ENCODE measurements around the gene COBL. TPM values are rescaled to one million over a fixed set of nuclear protein-coding genes. Genes with fewer than 3 reads are reported as not detected.

The COBL gene
- total RNA-seq, 1 donor, result not detected

GRCh38 chr7:51290304-51290637 lies 26.3 kb downstream of the COBL start:
- no peak for DNase-seq (ENCODE audit: low read depth)

DNA sequence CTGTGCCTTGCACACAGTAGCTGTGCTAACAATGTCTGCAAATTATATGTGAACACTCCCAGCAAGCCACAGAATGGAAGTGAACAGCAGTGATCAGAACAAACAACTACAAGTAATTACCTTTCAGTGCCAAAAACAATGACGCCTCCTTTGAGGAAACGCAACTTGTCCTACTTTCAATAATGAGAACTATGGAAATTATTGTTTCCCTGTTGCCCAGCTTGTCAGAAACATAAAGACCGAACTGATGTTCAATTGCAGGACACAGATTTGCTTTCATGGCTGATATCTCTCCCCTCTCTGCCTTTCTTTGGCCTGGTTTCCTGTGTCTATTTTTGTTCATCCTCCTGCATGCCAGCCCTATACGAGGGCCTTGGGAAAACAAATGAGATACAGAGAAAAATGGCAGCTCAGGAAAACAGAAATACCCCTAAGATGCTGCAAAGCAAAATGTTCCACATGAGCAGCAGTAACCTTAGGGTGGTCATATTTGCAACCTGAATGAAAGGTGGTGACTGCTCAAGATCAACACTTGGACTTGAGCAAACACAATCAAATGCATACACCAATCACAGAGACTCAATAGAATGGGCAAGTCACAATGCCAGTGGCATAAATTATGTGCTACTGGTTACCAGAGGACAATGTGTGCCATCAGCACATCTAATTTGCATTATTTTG lies 26.8 kb downstream of the COBL start:
- DNase-seq (ENCODE audit: low read depth), result no peak
- no peak overlapping the region for H3K4me3 ChIP-seq (ENCODE audit: low read depth, low read length)
- TF ChIP-seq, protein P1, sequence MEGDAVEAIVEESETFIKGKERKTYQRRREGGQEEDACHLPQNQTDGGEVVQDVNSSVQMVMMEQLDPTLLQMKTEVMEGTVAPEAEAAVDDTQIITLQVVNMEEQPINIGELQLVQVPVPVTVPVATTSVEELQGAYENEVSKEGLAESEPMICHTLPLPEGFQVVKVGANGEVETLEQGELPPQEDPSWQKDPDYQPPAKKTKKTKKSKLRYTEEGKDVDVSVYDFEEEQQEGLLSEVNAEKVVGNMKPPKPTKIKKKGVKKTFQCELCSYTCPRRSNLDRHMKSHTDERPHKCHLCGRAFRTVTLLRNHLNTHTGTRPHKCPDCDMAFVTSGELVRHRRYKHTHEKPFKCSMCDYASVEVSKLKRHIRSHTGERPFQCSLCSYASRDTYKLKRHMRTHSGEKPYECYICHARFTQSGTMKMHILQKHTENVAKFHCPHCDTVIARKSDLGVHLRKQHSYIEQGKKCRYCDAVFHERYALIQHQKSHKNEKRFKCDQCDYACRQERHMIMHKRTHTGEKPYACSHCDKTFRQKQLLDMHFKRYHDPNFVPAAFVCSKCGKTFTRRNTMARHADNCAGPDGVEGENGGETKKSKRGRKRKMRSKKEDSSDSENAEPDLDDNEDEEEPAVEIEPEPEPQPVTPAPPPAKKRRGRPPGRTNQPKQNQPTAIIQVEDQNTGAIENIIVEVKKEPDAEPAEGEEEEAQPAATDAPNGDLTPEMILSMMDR (IDR thresholded peaks at IDR 0.05; ENCODE audit: insufficient read depth, low read length), result no peak

More at GRCh38 chr7:51290304-51290637, 26.3 kb downstream of the COBL start:
- H3K4me3 ChIP-seq (ENCODE audit: low read depth, low read length), result no peak overlapping the region
- TF ChIP-seq, protein P1 (IDR thresholded peaks at IDR 0.05; ENCODE audit: insufficient read depth, low read length), result no peak

DNA sequence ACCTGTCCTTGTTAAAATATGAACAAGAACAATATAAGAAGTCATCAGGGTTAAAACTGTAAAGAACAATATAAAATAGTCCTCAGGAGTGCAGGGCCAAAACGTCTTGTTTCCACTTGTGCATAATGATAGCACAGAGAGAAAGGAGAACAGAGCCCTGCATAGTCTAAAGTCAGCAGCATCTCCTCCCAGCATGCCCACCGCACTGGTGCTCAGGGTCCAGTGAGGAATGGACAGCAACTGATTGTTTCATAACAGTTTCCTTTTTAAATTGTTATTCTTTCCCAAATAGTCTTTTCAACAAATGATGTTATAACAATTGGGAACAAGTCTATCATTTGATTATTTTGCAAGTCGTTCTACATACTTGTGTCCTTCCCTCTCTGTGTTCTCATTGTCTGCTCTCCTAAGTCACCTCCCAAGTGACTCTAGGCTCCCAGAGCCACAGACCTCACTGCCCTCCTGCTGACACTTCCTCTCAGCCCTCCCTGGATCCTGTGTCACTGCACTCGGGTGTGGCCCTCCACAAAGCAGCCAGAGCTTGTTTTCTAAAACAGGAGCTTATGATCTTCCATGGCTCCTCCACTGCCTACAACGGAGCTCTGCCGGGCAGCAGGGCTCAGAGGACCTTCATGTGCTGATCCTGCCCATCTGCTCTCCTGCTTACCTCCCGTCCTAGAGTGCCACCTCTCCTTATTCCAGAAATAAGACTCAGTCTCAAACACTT lies 27.6 kb downstream of the COBL start:
- TF ChIP-seq, protein P1 (IDR thresholded peaks at IDR 0.05; ENCODE audit: insufficient read depth, low read length), result no peak
- no peak for DNase-seq (ENCODE audit: low read depth)
- H3K4me3 ChIP-seq (ENCODE audit: low read depth, low read length), result no peak overlapping the region

GRCh38 chr7:51286401-51286800 lies 30.2 kb downstream of the COBL start:
- DNase-seq (ENCODE audit: low read depth), result no peak
- TF ChIP-seq, protein P1 (IDR thresholded peaks at IDR 0.05; ENCODE audit: insufficient read depth, low read length), result no peak

GRCh38 chr7:51280156-51280555 lies 36.5 kb downstream of the COBL start:
- TF ChIP-seq, protein P1 (IDR thresholded peaks at IDR 0.05; ENCODE audit: insufficient read depth, low read length), result no peak
- no peak overlapping the region for H3K4me3 ChIP-seq (ENCODE audit: low read depth, low read length)
- DNase-seq (ENCODE audit: low read depth), result no peak

More at GRCh38 chr7:51286401-51286800, 30.2 kb downstream of the COBL start:
- H3K4me3 ChIP-seq (ENCODE audit: low read depth, low read length), result no peak overlapping the region

DNA sequence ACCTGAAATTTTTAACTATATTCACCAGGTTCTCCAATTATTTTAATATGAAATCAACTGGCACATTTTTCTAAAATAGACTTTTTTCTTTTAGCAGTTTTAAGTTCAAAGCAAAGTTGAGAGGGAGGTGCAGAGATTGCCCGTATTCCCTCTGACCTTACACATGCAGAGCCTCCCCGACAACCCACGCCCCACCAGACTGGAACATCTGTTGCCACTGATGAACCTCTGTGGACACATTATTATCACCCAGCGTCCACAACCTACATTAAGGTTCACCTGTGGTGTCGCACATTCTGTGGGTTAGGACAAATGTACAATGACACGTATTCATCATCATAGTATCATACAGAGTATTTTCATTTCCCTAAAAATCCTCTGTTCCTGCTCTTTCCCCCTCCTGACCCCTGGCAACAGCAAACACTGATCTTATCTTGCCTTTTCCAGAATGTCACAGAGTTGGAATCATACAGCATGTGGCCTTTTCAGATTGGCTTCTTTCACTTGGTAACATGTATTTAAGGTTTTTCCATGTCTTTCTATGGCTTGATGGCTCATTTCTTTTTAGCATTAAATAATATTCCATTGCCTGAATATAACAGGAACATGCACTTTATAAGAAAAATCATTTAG lies 37.1 kb downstream of the COBL start:
- H3K4me3 ChIP-seq (ENCODE audit: low read depth, low read length), result no peak overlapping the region
- DNase-seq (ENCODE audit: low read depth), result no peak
- TF ChIP-seq, protein P1 (IDR thresholded peaks at IDR 0.05; ENCODE audit: insufficient read depth, low read length), result no peak
